ENCODE results near the gene CA5A. TPM values are rescaled to one million over a fixed set of nuclear protein-coding genes. Genes with fewer than 3 reads are reported as not detected.

The CA5A gene
- total and polyA plus RNA-seq, 2 of the 13 experiments (the other 11 are each of a cell fraction or from before 2014, with no cell fraction given) = 66.8 to 106 TPM

DNA sequence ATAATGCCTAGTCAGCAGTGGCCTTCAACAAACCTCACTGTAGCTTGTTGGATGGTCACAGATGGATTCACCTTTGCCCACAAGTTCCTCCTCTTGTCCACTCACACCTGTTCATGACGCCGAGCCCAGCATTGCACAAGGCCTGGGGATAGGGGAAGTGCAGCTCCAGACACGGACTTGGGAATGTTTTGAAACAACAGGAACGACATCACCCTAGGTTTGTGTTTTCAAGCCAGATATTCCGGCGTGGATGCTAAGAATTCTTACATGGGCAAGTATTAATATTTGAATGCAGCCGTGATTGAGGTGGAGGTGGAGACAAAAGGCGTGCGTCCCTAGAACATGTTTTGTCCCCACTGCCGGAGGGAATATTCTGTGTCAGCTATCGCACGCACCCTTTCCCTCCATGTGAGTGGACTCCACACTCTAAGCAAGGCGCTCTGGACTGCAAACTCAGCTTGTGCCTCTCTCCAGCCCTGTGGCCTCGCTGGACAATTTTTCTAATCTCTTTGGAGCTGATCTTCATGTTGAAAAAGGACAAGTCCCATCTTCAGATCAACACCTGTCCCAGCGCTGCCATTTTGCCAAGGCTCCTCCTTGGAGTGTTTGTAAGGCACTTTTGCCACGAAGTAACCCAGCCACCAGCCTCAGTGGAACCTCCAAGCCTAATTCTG, 12.9 kb upstream of the CA5A start (continued):
- TF ChIP-seq ZNF281 (CRISPR knock-in tag; IDR thresholded peaks at IDR 0.05; ENCODE audit: borderline replicate concordance) (peak; percentile 46; the same call in 1 of the 2 replicates), ZNF292 (CRISPR knock-in tag; IDR thresholded peaks at IDR 0.05; ENCODE audit: borderline replicate concordance, low read depth) (0 out of 2 replicates have a peak, but pooled peaks have one; percentile 12), MAF1 (CRISPR knock-in tag; IDR thresholded peaks at IDR 0.05; ENCODE audit: borderline replicate concordance) (no peak), ATF5 (CRISPR knock-in tag; IDR thresholded peaks at IDR 0.05; ENCODE audit: low read depth) (0 out of 2 replicates have a peak, but pooled peaks have one; percentile 18), ZSCAN20 (CRISPR knock-in tag; IDR thresholded peaks at IDR 0.05; ENCODE audit: borderline replicate concordance) (no peak), NFE2 (CRISPR knock-in tag; IDR thresholded peaks at IDR 0.05) (no peak), ZNF160 (CRISPR knock-in tag; IDR thresholded peaks at IDR 0.05) (no peak), ZSCAN25 (CRISPR knock-in tag; IDR thresholded peaks at IDR 0.05) (peak; percentile 74; the same call in 1 of the 2 replicates), ZNF629 (CRISPR knock-in tag; conservative IDR thresholded peaks at IDR 0.05) (no peak; the same call in 1 of the 2 replicates), YY1 (IDR thresholded peaks at IDR 0.05; ENCODE audit: insufficient read depth, insufficient replicate concordance, low read depth, low read length) (peak; percentile 60), ELF1 (CRISPR knock-in tag; IDR thresholded peaks at IDR 0.05) (peak; percentile 67), ZNF343 (CRISPR knock-in tag; IDR thresholded peaks at IDR 0.05) (peak; percentile 69; the same call in 1 of the 2 replicates), IRF2 (CRISPR knock-in tag; IDR thresholded peaks at IDR 0.05) (peak; percentile 66; the same call in 1 of the 2 replicates), ASH2L (IDR thresholded peaks at IDR 0.05; ENCODE audit: insufficient read length, low read depth, low read length) (peak; percentile 16), IKZF5 (CRISPR knock-in tag; IDR thresholded peaks at IDR 0.05) (peak; percentile 66; the same call in 1 of the 2 replicates)
- TF ChIP-seq, protein P1, sequence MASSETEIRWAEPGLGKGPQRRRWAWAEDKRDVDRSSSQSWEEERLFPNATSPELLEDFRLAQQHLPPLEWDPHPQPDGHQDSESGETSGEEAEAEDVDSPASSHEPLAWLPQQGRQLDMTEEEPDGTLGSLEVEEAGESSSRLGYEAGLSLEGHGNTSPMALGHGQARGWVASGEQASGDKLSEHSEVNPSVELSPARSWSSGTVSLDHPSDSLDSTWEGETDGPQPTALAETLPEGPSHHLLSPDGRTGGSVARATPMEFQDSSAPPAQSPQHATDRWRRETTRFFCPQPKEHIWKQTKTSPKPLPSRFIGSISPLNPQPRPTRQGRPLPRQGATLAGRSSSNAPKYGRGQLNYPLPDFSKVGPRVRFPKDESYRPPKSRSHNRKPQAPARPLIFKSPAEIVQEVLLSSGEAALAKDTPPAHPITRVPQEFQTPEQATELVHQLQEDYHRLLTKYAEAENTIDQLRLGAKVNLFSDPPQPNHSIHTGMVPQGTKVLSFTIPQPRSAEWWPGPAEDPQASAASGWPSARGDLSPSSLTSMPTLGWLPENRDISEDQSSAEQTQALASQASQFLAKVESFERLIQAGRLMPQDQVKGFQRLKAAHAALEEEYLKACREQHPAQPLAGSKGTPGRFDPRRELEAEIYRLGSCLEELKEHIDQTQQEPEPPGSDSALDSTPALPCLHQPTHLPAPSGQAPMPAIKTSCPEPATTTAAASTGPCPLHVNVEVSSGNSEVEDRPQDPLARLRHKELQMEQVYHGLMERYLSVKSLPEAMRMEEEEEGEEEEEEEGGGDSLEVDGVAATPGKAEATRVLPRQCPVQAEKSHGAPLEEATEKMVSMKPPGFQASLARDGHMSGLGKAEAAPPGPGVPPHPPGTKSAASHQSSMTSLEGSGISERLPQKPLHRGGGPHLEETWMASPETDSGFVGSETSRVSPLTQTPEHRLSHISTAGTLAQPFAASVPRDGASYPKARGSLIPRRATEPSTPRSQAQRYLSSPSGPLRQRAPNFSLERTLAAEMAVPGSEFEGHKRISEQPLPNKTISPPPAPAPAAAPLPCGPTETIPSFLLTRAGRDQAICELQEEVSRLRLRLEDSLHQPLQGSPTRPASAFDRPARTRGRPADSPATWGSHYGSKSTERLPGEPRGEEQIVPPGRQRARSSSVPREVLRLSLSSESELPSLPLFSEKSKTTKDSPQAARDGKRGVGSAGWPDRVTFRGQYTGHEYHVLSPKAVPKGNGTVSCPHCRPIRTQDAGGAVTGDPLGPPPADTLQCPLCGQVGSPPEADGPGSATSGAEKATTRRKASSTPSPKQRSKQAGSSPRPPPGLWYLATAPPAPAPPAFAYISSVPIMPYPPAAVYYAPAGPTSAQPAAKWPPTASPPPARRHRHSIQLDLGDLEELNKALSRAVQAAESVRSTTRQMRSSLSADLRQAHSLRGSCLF (CRISPR knock-in tag; IDR thresholded peaks at IDR 0.05; ENCODE audit: borderline replicate concordance) = no peak
- TF ChIP-seq, protein P2, sequence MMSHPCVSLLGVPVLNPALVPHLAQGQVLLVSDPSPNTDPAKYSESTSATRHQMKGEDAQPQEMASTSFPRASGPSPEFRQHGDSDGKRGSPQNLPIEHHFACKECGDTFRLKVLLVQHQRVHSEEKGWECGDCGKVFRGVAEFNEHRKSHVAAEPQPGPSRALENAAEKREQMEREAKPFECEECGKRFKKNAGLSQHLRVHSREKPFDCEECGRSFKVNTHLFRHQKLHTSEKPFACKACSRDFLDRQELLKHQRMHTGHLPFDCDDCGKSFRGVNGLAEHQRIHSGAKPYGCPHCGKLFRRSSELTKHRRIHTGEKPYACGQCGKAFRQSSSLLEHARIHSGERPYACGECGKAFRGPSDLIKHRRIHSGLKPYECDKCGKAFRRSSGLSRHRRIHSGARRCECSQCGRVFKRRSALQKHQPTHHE (CRISPR knock-in tag; IDR thresholded peaks at IDR 0.05; ENCODE audit: borderline replicate concordance) = no peak
